HFFc6 (cell line): ENCODE data around the gene TPP2. TPM values are rescaled to one million over a fixed set of nuclear protein-coding genes. Genes with fewer than 3 reads are reported as not detected.

Experiments
- DNase-seq: peaks from one replicate; pipeline ENCODE4 v3.0.0-alpha.2; 2018
- H3K27ac Mint-ChIP-seq: 2 replicates; pipeline ENCODE4 v1.8.0; 2020; ENCODE audit warnings: mild to moderate bottlenecking, mixed read lengths
- H3K27me3 Mint-ChIP-seq: 2 replicates; pipeline ENCODE4 v1.8.0; 2021; ENCODE audit warnings: mild to moderate bottlenecking, moderate library complexity, mixed read lengths; ENCODE audit not compliant: insufficient read depth
- H3K36me3 Mint-ChIP-seq: 2 replicates; pipeline ENCODE4 v1.8.0; 2021; ENCODE audit warnings: low read depth, mixed read lengths
- H3K4me1 Mint-ChIP-seq: 2 replicates; pipeline ENCODE4 v1.8.0; 2020; ENCODE audit warnings: low read depth, mixed read lengths
- H3K4me3 Mint-ChIP-seq: 2 replicates; pipeline ENCODE4 v1.8.0; 2020; ENCODE audit warnings: mild to moderate bottlenecking, moderate library complexity, mixed read lengths
- H3K9me3 Mint-ChIP-seq: 2 replicates; pipeline ENCODE4 v1.8.0; 2020; ENCODE audit warnings: mild to moderate bottlenecking, mixed read lengths
- total RNA-seq, 6 experiments: library from RNA; stranded (reverse); fragmentation: NEBNext Ultra II Directional; extraction: Animal tissue kit (Norgen Biotek cat#: 25700); gene quantifications; 2 replicates in 1 of 6; 3 replicates in 5 of 6; pipeline ENCODE4 v1.2.3, GENCODE V29; 2021
- TF ChIP-seq, protein P1 (sequence below): fragments of 200-600 bp; sonication (generic); IDR thresholded peaks from 2 replicates; pipeline ENCODE4 v1.5.0; 2021; ENCODE audit warnings: antibody characterized with exemption, mild to moderate bottlenecking

Gene TPP2
- total RNA-seq, 6 experiments from 2014 or later: 41.9 to 52.5 (median 44.6) TPM

DNA sequence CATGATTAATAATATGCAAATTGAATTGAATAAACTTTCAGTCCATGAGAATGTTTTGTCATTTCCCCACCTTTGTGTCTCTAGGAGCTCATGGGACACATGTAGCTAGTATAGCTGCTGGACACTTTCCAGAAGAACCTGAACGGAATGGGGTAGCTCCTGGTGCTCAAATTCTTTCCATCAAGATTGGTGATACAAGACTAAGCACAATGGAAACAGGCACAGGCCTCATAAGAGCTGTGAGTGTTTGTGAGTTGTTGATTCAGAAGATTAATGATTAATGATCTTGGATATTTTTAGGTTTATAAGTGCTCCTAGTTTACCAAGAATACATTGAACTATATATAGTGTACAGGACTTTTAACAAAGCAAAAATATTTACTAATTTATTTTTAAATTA is 30.1 kb downstream of the TPP2 start:
- TF ChIP-seq, protein P1, sequence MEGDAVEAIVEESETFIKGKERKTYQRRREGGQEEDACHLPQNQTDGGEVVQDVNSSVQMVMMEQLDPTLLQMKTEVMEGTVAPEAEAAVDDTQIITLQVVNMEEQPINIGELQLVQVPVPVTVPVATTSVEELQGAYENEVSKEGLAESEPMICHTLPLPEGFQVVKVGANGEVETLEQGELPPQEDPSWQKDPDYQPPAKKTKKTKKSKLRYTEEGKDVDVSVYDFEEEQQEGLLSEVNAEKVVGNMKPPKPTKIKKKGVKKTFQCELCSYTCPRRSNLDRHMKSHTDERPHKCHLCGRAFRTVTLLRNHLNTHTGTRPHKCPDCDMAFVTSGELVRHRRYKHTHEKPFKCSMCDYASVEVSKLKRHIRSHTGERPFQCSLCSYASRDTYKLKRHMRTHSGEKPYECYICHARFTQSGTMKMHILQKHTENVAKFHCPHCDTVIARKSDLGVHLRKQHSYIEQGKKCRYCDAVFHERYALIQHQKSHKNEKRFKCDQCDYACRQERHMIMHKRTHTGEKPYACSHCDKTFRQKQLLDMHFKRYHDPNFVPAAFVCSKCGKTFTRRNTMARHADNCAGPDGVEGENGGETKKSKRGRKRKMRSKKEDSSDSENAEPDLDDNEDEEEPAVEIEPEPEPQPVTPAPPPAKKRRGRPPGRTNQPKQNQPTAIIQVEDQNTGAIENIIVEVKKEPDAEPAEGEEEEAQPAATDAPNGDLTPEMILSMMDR: no peak
- H3K27me3 Mint-ChIP-seq: no peaks in the 10 kb centered on the region
- peaks cover 8% of the 10 kb centered on the region; the same call in 1 of the 2 replicates for H3K36me3 Mint-ChIP-seq
- no peak for DNase-seq
- no peaks in the 10 kb centered on the region for H3K4me1 Mint-ChIP-seq
- no peak overlapping the region for H3K4me3 Mint-ChIP-seq
- no peak overlapping the region for H3K27ac Mint-ChIP-seq
- H3K9me3 Mint-ChIP-seq: no peaks in the 10 kb centered on the region

DNA sequence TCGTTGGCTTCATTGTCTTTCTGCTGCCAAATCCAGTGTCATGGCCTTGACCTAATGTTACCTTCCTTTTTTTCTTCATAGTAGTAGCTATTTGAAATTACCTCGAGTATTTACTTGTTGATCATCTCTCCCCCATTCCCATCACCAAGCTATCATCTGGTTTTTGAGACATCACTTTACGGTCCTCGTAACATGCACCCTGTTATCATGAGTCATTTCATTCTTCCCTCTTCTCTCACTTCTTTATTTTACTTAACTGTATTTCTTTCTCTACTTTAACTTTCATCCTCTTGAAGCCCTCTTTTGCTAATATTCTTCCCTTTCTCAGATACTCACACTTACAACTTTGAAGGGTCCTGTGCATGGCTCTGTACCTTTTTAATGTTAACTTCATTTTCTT is 31.8 kb downstream of the TPP2 start:
- H3K4me1 Mint-ChIP-seq: no peaks in the 10 kb centered on the region
- no peaks in the 10 kb centered on the region for H3K27me3 Mint-ChIP-seq
- no peak overlapping the region for H3K4me3 Mint-ChIP-seq
- no peak overlapping the region for H3K27ac Mint-ChIP-seq
- no peaks in the 10 kb centered on the region for H3K9me3 Mint-ChIP-seq
- H3K36me3 Mint-ChIP-seq: peaks cover 8% of the 10 kb centered on the region; the same call in 1 of the 2 replicates
- no peak for DNase-seq
- TF ChIP-seq, protein P1: no peak

DNA sequence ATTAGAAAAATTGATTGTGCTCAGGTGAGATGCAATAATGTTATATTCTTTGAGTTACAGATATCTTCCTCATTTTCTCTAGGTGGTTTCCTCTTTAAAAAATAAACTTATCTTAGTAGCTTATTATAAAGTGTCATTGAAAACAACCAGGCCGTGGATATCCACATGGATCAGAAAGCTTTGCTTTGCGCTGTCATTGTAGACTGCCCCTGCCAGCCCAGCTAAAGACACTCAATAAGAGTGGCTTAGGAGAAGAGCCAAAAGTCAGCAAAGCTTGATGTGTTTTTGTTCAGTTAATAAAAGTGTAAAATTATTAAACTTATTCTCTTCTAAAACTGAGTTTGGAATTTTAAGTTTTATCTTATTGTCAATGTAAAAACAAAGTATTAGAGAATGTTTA is 34.4 kb downstream of the TPP2 start:
- Mint-ChIP-seq H3K27ac (no peak overlapping the region), H3K36me3 (peaks cover 29% of the 10 kb centered on the region), H3K4me1 (no peaks in the 10 kb centered on the region), H3K9me3 (no peaks in the 10 kb centered on the region), H3K27me3 (no peaks in the 10 kb centered on the region; the same call in 1 of the 2 replicates), H3K4me3 (no peak overlapping the region)
- no peak for DNase-seq
- TF ChIP-seq, protein P1: no peak

DNA sequence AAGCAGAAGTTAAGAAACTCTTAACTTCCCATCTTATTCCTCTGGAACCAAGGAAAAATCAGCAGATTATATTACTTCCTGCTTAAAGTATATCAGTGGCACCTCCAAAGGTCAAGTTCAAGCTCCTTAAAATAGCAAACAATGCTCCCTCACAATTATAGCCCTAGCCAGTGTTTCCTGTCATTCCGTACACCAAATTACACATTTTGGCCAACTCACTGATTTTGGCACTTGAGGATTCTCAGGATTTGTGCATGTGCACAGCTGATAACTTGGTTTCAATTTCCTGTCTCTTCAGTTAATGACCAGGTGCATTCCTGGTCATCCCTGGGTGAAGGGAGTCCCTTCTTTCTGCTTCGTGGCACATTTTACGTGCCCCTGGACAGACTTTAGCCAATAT is 42.0 kb downstream of the TPP2 start:
- Mint-ChIP-seq H3K27ac (no peak overlapping the region), H3K9me3 (no peaks in the 10 kb centered on the region), H3K27me3 (no peaks in the 10 kb centered on the region; the same call in 1 of the 2 replicates), H3K4me1 (no peaks in the 10 kb centered on the region), H3K4me3 (no peak overlapping the region), H3K36me3 (peaks cover 39% of the 10 kb centered on the region)
- DNase-seq: no peak
- TF ChIP-seq, protein P1: no peak

DNA sequence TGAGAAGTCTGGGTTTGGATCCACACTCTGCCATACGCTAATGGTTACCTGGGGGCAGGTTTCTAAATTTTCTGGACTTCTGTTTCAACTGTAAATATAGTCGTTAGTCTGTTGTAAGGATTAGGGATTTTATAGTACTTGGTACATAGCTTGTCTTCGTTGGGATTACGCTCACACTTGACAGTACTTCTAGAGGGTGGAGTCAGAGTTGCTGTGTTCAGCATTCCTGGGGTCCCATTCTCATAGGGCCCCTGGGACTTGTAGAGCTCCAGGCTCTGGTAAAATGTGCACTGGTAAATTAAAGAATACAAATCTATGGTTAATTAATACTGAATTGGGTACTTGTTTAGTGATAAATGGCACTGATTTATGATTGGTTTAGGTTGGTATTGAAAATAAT is 45.2 kb downstream of the TPP2 start:
- TF ChIP-seq, protein P1: no peak
- Mint-ChIP-seq H3K27me3 (no peaks in the 10 kb centered on the region), H3K4me1 (no peaks in the 10 kb centered on the region), H3K4me3 (no peak overlapping the region), H3K36me3 (peaks cover 28% of the 10 kb centered on the region), H3K9me3 (no peaks in the 10 kb centered on the region), H3K27ac (no peak overlapping the region)
- no peak for DNase-seq

DNA sequence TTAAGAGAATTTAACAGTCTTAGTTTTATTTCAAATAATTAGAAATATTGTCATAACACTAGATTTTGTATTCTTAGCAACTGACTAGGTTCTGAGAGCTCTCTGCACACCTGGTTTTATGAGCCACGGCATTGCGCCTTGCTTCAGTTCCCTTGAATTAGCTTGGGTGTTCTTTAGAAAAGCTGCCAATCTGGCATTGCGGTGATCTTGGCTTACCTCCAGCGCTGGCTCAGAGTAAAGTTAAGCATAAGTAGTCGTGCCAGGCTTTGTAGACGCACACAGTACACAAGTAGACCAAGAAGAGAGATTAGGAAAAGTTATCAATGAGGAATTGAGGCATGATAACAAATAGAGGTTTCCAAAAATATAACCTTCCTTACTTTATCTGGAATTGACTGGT is 45.7 kb downstream of the TPP2 start:
- TF ChIP-seq, protein P1: no peak
- Mint-ChIP-seq H3K36me3 (peaks cover 26% of the 10 kb centered on the region), H3K9me3 (no peaks in the 10 kb centered on the region), H3K27ac (no peak overlapping the region), H3K27me3 (no peaks in the 10 kb centered on the region), H3K4me1 (no peaks in the 10 kb centered on the region), H3K4me3 (no peak overlapping the region)
- no peak for DNase-seq
